HG03135 (cell line): ENCODE data around the gene ANKRD12.

Experiments used
- ATAC-seq: cut with Tn5 transposase; IDR thresholded peaks from one replicate; pipeline ENCODE4 v1.9.1; 2021; ENCODE audit warnings: mild to moderate bottlenecking, moderate library complexity; ENCODE audit not compliant: unreplicated experiment

The ANKRD12 gene

GRCh38 chr18:9285604-9286003, 149.0 kb downstream of the ANKRD12 start:
- ATAC-seq = no peak

GRCh38 chr18:9287036-9287435, 150.5 kb downstream of the ANKRD12 start:
- no peak for ATAC-seq

- no peak for ATAC-seq
These were observed 153.1 kb downstream of the ANKRD12 start for GRCh38 chr18:9289698-9290097.

- ATAC-seq = no peak
These were observed 153.6 kb downstream of the ANKRD12 start for GRCh38 chr18:9290156-9290555.

GRCh38 chr18:9292047-9292446, 155.5 kb downstream of the ANKRD12 start:
- ATAC-seq = no peak

GRCh38 chr18:9293948-9294347, 157.4 kb downstream of the ANKRD12 start:
- no peak for ATAC-seq

GRCh38 chr18:9296233-9297006, 159.8 kb downstream of the ANKRD12 start:
- no peak for ATAC-seq

- ATAC-seq = no peak
These were observed 160.4 kb downstream of the ANKRD12 start for GRCh38 chr18:9297007-9297393.

GRCh38 chr18:9304388-9305070, 167.9 kb downstream of the ANKRD12 start:
- no peak for ATAC-seq

GRCh38 chr18:9319333-9319732, 182.8 kb downstream of the ANKRD12 start:
- no peak for ATAC-seq

GRCh38 chr18:9321017-9321452, 184.5 kb downstream of the ANKRD12 start:
- no peak for ATAC-seq

GRCh38 chr18:9321736-9322135, 185.2 kb downstream of the ANKRD12 start:
- ATAC-seq = no peak

GRCh38 chr18:9322744-9323143, 186.2 kb downstream of the ANKRD12 start:
- no peak for ATAC-seq

GRCh38 chr18:9323750-9324445, 187.3 kb downstream of the ANKRD12 start:
- ATAC-seq = no peak

- no peak for ATAC-seq
These were observed 189.1 kb downstream of the ANKRD12 start for GRCh38 chr18:9325716-9326115.

- ATAC-seq = no peak
These were observed 192.2 kb downstream of the ANKRD12 start for GRCh38 chr18:9328776-9329175.

GRCh38 chr18:9329471-9329870, 192.9 kb downstream of the ANKRD12 start:
- no peak for ATAC-seq

- no peak for ATAC-seq
These were observed 193.8 kb downstream of the ANKRD12 start for GRCh38 chr18:9330419-9330818.

- peak; percentile 29 for ATAC-seq
These were observed 197.1 kb downstream of the ANKRD12 start for GRCh38 chr18:9333441-9334328.

GRCh38 chr18:9334329-9334972, 197.9 kb downstream of the ANKRD12 start, which contains the start of gene TWSG1:
Gene TWSG1, plus strand, starts transcription at chr18:9334773. Its CDS starts 2,457 bp downstream, at chr18:9337230.
- ATAC-seq = peak; percentile 75
